K562 treated with DMSO at 1 percent for 24 hours (cell line): Measurements from ENCODE around the gene ASB11. TPM values are rescaled to one million over a fixed set of nuclear protein-coding genes. Genes with fewer than 3 reads are reported as not detected.

Experiments used
- total RNA-seq: library from RNA; unstranded; fragments of 300-600 nt; gene quantifications from 2 replicates; pipeline ENCODE4 v1.2.3, GENCODE V29; 2022; ENCODE audit warnings: low read depth; ENCODE audit not compliant: insufficient read depth

ASB11 gene, protein sequence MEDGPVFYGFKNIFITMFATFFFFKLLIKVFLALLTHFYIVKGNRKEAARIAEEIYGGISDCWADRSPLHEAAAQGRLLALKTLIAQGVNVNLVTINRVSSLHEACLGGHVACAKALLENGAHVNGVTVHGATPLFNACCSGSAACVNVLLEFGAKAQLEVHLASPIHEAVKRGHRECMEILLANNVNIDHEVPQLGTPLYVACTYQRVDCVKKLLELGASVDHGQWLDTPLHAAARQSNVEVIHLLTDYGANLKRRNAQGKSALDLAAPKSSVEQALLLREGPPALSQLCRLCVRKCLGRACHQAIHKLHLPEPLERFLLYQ
- total RNA-seq, result not detected in 2 replicates

GRCh38 chrX:15315509-15315908 lies at the start of gene ASB11:
TSS of gene ASB11 (minus strand) at chrX:15315640. CDS start at chrX:15315605, 35 bp downstream.

GRCh38 chrX:15335135-15336022 lies 19.9 kb upstream of the ASB11 start, which contains the start of gene PIGA:
TSS of gene PIGA (minus strand) at chrX:15335523. CDS start at chrX:15331930, 3,593 bp downstream.

GRCh38 chrX:15269618-15270521 lies 45.6 kb downstream of the ASB11 start, which contains the start of gene ASB9:
TSS of gene ASB9 (minus strand) at chrX:15270083. CDS start at chrX:15269874, 209 bp downstream.

Other genes with a start within 250 kb of the ASB11 start
- gene ASB9, start 45.6 kb downstream of the ASB11 start, total RNA-seq, result 0.22 TPM in 1 of 2 replicates, not detected in the other
- 4.8 and 6.3 TPM in 2 replicates for gene PIGA, start 19.9 kb upstream of the ASB11 start, total RNA-seq
- 0.42 TPM in 1 of 2 replicates, not detected in the other for gene VEGFD, start 68.8 kb upstream of the ASB11 start, total RNA-seq
- gene PIR, start 177.7 kb upstream of the ASB11 start, total RNA-seq, result 14.5 and 17.4 TPM in 2 replicates
- gene BMX, start 185.2 kb upstream of the ASB11 start, total RNA-seq, result 0.27 TPM in 1 of 2 replicates, not detected in the other